HepG2 (cell line): ENCODE data around the gene PYGO2. TPM values are rescaled to one million over a fixed set of nuclear protein-coding genes. Genes with fewer than 3 reads are reported as not detected.

Source experiments
- DPF2 ChIP-seq: sonication (generic); formaldehyde crosslinking; IDR thresholded peaks from 2 replicates; pipeline ENCODE4 v1.4.0; 2020; ENCODE audit warnings: mild to moderate bottlenecking, low read depth, missing genetic modification reagents, borderline replicate concordance
- ERF ChIP-seq: IDR thresholded peaks from 2 replicates; pipeline ENCODE4 v1.6.1; 2018; ENCODE audit warnings: missing biosample characterization, missing genetic modification reagents
- ETV5 ChIP-seq: IDR thresholded peaks from 2 replicates; pipeline ENCODE4 v1.6.1; 2018; ENCODE audit warnings: missing biosample characterization, missing genetic modification reagents, inconsistent platforms, borderline replicate concordance
- FOXM1 ChIP-seq: sonication (generic); formaldehyde crosslinking; IDR thresholded peaks from 2 replicates; pipeline ENCODE4 v1.5.0; 2020; ENCODE audit warnings: missing genetic modification reagents
- GABPA ChIP-seq, 2 experiments: IDR thresholded peaks; 2 replicates each; pipeline ENCODE4 v1.6.1; 2011 to 2016; ENCODE audit warnings: low read depth in 2 of 2, low read length in 1 of 2, missing biosample characterization in 1 of 2, missing genetic modification characterization in 1 of 2
- HOXA3 ChIP-seq: sonication (generic); formaldehyde crosslinking; IDR thresholded peaks from 2 replicates; pipeline ENCODE4 v1.5.0; 2020; ENCODE audit warnings: missing genetic modification reagents
- IKZF5 ChIP-seq: IDR thresholded peaks from 2 replicates; pipeline ENCODE4 v1.6.1; 2018; ENCODE audit warnings: missing genetic modification reagents, mild to moderate bottlenecking, missing compliant biosample characterization
- MED1 ChIP-seq: sonication (generic); formaldehyde crosslinking; IDR thresholded peaks from 2 replicates; pipeline ENCODE4 v1.4.0; 2020; ENCODE audit warnings: missing genetic modification reagents
- MNT ChIP-seq: fragments of 450-650 bp; IDR thresholded peaks from 2 replicates; pipeline ENCODE4 v1.6.1; 2016
- NBN ChIP-seq: fragments of 450-650 bp; conservative IDR thresholded peaks from 2 replicates; pipeline ENCODE4 v1.6.1; 2017
- NFE2 ChIP-seq: sonication (generic); formaldehyde crosslinking; IDR thresholded peaks from 2 replicates; pipeline ENCODE4 v1.4.0; 2020; ENCODE audit warnings: missing genetic modification reagents
- PHB2 ChIP-seq: fragments of 450-650 bp; IDR thresholded peaks from 2 replicates; pipeline ENCODE4 v1.6.1; 2018; ENCODE audit not compliant: partially characterized antibody
- POLR2A ChIP-seq, 2 experiments: IDR thresholded peaks; 2 replicates each; pipeline ENCODE4 v1.6.1; 2011; ENCODE audit warnings: low read depth in 2 of 2, low read length in 2 of 2, mild to moderate bottlenecking in 1 of 2, moderate library complexity in 1 of 2; ENCODE audit not compliant: insufficient read depth in 1 of 2
- RCOR2 ChIP-seq: IDR thresholded peaks from 2 replicates; pipeline ENCODE4 v1.6.1; 2016; ENCODE audit warnings: missing biosample characterization, missing genetic modification reagents
- SP1 ChIP-seq, 2 experiments: fragments of 450-650 bp in 1 of 2; sonication (generic) in 1 of 2; formaldehyde crosslinking in 1 of 2; IDR thresholded peaks; 2 replicates each; pipeline versions ENCODE4 v1.4.0 to v1.6.1; 2016 to 2020; ENCODE audit warnings: missing genetic modification reagents in 1 of 2
- TBP ChIP-seq: sonication (generic); formaldehyde crosslinking; IDR thresholded peaks from 2 replicates; pipeline ENCODE4 v1.5.0; 2020; ENCODE audit warnings: missing genetic modification reagents
- TFAP4 ChIP-seq: sonication (generic); IDR thresholded peaks from 2 replicates; pipeline ENCODE4 v1.6.1; 2016; ENCODE audit warnings: low read depth, borderline replicate concordance
- ZBTB33 ChIP-seq: sonication (generic); formaldehyde crosslinking; IDR thresholded peaks from 2 replicates; pipeline ENCODE4 v1.4.0; 2020; ENCODE audit warnings: missing genetic modification reagents
- ZBTB39 ChIP-seq: sonication (generic); formaldehyde crosslinking; IDR thresholded peaks from 2 replicates; pipeline ENCODE4 v1.5.0; 2020; ENCODE audit warnings: missing genetic modification reagents
- ZNF331 ChIP-seq: sonication (generic); formaldehyde crosslinking; IDR thresholded peaks from 2 replicates; pipeline ENCODE4 v1.4.0; 2020; ENCODE audit warnings: missing genetic modification reagents
- ZNF652 ChIP-seq: IDR thresholded peaks from 2 replicates; pipeline ENCODE4 v1.6.1; 2016; ENCODE audit warnings: low read depth, borderline replicate concordance
- ZNF781 ChIP-seq: sonication (generic); formaldehyde crosslinking; IDR thresholded peaks from 2 replicates; pipeline ENCODE4 v1.5.1; 2020; ENCODE audit warnings: borderline replicate concordance, mild to moderate bottlenecking, missing genetic modification reagents; ENCODE audit errors: not compliant biosample characterization
- ZNF83 ChIP-seq: sonication (generic); formaldehyde crosslinking; IDR thresholded peaks from 2 replicates; pipeline ENCODE4 v1.4.0; 2020; ENCODE audit warnings: missing genetic modification reagents, mild to moderate bottlenecking, borderline replicate concordance
- polyA plus RNA-seq, 8 experiments: library from polyadenylated mRNA; depleted of rRNA in 3 of 8; stranded (reverse) in 7 of 8; unstranded in 1 of 8; fragments of >200 nt; fragmentation: Illumina TruSeq in 4 of 8; extraction: Trizol in 4 of 8; gene quantifications; 2 replicates each; pipeline versions ENCODE4 v1.2.1 to v1.2.3, GENCODE V29; 2011 to 2016; ENCODE audit warnings: low read depth in 4 of 8, missing spikeins in 1 of 8, mixed read lengths in 1 of 8; ENCODE audit not compliant: insufficient read depth in 1 of 8
- total RNA-seq, 5 experiments: library from RNA; depleted of rRNA; stranded (reverse); fragments of >200 nt; fragmentation: Illumina TruSeq; extraction: Trizol; gene quantifications; 2 replicates each; pipeline ENCODE4 v1.2.3, GENCODE V29; 2016; ENCODE audit warnings: low read depth in 1 of 5

The PYGO2 gene
- total and polyA plus RNA-seq, 2 of the 13 experiments (the other 11 are each of a cell fraction or from before 2014, with no cell fraction given): 20.3 to 21.8 TPM

GRCh38 chr1:154955039-154955717 is 6.4 kb downstream of the PYGO2 start (continued):
- TF ChIP-seq ZBTB33: no peak
- no peak for TF ChIP-seq TBP (CRISPR knock-in tag)
- TF ChIP-seq POLR2A (IDR thresholded peaks at IDR 0.05; ENCODE audit: insufficient read depth in 1 of 2, low read depth in 2 of 2, low read length in 2 of 2): peak in 1 of 2 experiments; percentile 55; a peak in 1 of 4 replicates
- TF ChIP-seq TFAP4: peak; percentile 83; the same call in 1 of the 2 replicates
- peak; percentile 34; the same call in 1 of the 2 replicates for TF ChIP-seq MED1
- peak; percentile 41; the same call in 1 of the 2 replicates for TF ChIP-seq MNT
- TF ChIP-seq SP1 (IDR thresholded peaks at IDR 0.05): no peak
- no peak for TF ChIP-seq SP1 (CRISPR knock-in tag; IDR thresholded peaks at IDR 0.05)
- TF ChIP-seq RCOR2 (CRISPR knock-in tag): peak; percentile 18; the same call in 1 of the 2 replicates
- no peak for TF ChIP-seq ZNF331
- no peak for TF ChIP-seq GABPA (IDR thresholded peaks at IDR 0.05; ENCODE audit: low read depth, low read length)
- TF ChIP-seq GABPA (CRISPR knock-in tag; IDR thresholded peaks at IDR 0.05; ENCODE audit: low read depth): peak; percentile 78
- TF ChIP-seq DPF2 (CRISPR knock-in tag): peak; percentile 9; the same call in 1 of the 2 replicates
- TF ChIP-seq ERF (CRISPR knock-in tag): 0 out of 2 replicates have a peak, but pooled peaks have one; percentile 34
- no peak for TF ChIP-seq ZNF83 (CRISPR knock-in tag)
- TF ChIP-seq ZBTB39 (CRISPR knock-in tag): no peak
- TF ChIP-seq NFE2 (CRISPR knock-in tag): no peak
- TF ChIP-seq HOXA3 (CRISPR knock-in tag): peak; percentile 18; the same call in 1 of the 2 replicates
- TF ChIP-seq NBN: no peak
- no peak for TF ChIP-seq ZNF652 (CRISPR knock-in tag)
- TF ChIP-seq ETV5 (CRISPR knock-in tag): peak; percentile 80
- TF ChIP-seq FOXM1: no peak
- TF ChIP-seq IKZF5 (CRISPR knock-in tag): peak; percentile 39; the same call in 1 of the 2 replicates
- TF ChIP-seq PHB2: no peak
- no peak for TF ChIP-seq ZNF781
